ENCODE measurements around the gene TNF. TPM values are rescaled to one million over a fixed set of nuclear protein-coding genes. Genes with fewer than 3 reads are reported as not detected.
A peak's percentile ranks its signal among the peaks of the same experiment; 100 is the strongest.

The TNF gene
- total RNA-seq, 1 experiment from 2014 or later: 0.31 TPM

- no peak for TF ChIP-seq ZSCAN18 (CRISPR knock-in tag; IDR thresholded peaks at IDR 0.05)
- TF ChIP-seq ZNF512 (CRISPR knock-in tag; IDR thresholded peaks at IDR 0.05; ENCODE audit: borderline replicate concordance): no peak
- TF ChIP-seq TCF7 (CRISPR knock-in tag; IDR thresholded peaks at IDR 0.05; ENCODE audit: low read depth): no peak
- TF ChIP-seq CREM (CRISPR knock-in tag; IDR thresholded peaks at IDR 0.05): peak; percentile 39; the same call in 1 of the 2 replicates
- TF ChIP-seq ATF1 (CRISPR knock-in tag; IDR thresholded peaks at IDR 0.05): no peak
- TF ChIP-seq ARID4B (CRISPR knock-in tag; IDR thresholded peaks at IDR 0.05; ENCODE audit: borderline replicate concordance): peak; percentile 50; the same call in 1 of the 2 replicates
- no peak for TF ChIP-seq CDX4 (CRISPR knock-in tag; IDR thresholded peaks at IDR 0.05; ENCODE audit: borderline replicate concordance)
- no peak for TF ChIP-seq AFF4 (CRISPR knock-in tag; IDR thresholded peaks at IDR 0.05; ENCODE audit: borderline replicate concordance)
- TF ChIP-seq SMAD4 (CRISPR knock-in tag; IDR thresholded peaks at IDR 0.05): no peak
- TF ChIP-seq NR1H2 (CRISPR knock-in tag; IDR thresholded peaks at IDR 0.05): no peak
- TF ChIP-seq JUN (CRISPR knock-in tag; IDR thresholded peaks at IDR 0.05): no peak
- TF ChIP-seq ZBTB43 (CRISPR knock-in tag; IDR thresholded peaks at IDR 0.05): no peak
- no peak for TF ChIP-seq RORB (CRISPR knock-in tag; IDR thresholded peaks at IDR 0.05)
- no peak for TF ChIP-seq NR3C1 (CRISPR knock-in tag; conservative IDR thresholded peaks at IDR 0.05; ENCODE audit: low read depth)
- TF ChIP-seq ZNF425 (CRISPR knock-in tag; conservative IDR thresholded peaks at IDR 0.05): no peak
- no peak for TF ChIP-seq MYBL2 (CRISPR knock-in tag; IDR thresholded peaks at IDR 0.05)
- TF ChIP-seq CTCF (IDR thresholded peaks at IDR 0.05): no peak
- TF ChIP-seq NR2C2 (CRISPR knock-in tag; IDR thresholded peaks at IDR 0.05): no peak
- no peak for TF ChIP-seq ATF3 (CRISPR knock-in tag; conservative IDR thresholded peaks at IDR 0.05)
These were observed 33.5 kb upstream of the TNF start, which contains the start of gene DDX39B (continued) for GRCh38 chr6:31541658-31542521.
